Measurements from ENCODE around the gene ADPRHL1. TPM values are rescaled to one million over a fixed set of nuclear protein-coding genes. Genes with fewer than 3 reads are reported as not detected.
A peak's percentile ranks its signal among the peaks of the same experiment; 100 is the strongest.
"Not testable (repeated sequence)": the region's sequence is repeated elsewhere in the genome, so short reads cannot be mapped to it uniquely, and the experiment has no call there.

Gene ADPRHL1
- polyA plus RNA-seq, 1 donor from 2014 or later = 0.19 TPM

DNA sequence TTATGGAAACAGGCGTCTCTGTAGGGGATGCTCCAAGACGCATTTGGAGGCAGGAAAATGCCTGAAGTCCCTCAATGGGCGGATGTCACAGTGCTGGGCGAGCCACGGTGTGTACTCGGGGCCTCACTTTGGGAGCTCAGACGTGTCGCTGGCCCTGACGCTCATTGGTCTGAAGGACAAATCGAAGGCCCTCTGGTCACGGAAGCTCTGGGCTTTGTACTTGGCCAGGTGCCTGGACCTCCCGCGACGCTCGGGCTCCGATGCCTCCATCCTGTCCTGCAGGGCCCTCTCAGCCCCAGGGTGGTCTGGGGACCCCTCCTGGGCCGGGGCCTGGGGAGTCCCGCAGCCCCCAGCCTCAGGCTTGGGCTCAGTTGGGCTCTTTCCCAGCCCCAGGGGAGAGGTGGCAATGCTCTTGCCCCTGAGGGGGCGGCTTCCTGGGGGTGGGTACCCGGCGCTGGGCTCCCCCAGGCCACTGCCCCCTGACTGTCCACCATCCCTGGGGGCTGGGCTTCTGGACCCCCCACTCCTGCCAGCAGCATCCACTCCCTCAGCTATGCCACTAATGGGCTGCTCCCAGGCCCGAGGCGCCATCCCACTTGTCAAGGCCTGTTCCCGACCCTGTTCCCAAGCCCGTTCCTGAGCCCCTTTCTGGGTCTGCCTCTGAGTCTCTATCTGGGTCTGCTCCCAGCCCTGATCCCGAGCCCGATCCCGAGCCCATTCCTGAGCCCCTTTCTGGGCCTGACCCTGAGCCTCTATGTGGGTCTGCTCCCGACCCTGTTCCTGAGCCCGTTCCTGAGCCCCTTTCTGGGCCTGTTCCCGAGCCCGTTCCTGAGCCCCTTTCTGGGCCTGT lies 49.8 kb downstream of the ADPRHL1 start:
- no peaks in the 10 kb centered on the region for H3K36me3 Mint-ChIP-seq
- no peak overlapping the region for H3K4me3 Mint-ChIP-seq
- H3K27me3 Mint-ChIP-seq = peaks cover 7% of the 10 kb centered on the region
- peaks cover 0 to 3% (median 2%) of the 10 kb centered on the region in 3 donors for H3K4me1 Mint-ChIP-seq
- H3K27ac Mint-ChIP-seq = no peak overlapping the region
- H3K9me3 Mint-ChIP-seq = peaks cover 0 to 4% (median 0%) of the 10 kb centered on the region in 3 donors

DNA sequence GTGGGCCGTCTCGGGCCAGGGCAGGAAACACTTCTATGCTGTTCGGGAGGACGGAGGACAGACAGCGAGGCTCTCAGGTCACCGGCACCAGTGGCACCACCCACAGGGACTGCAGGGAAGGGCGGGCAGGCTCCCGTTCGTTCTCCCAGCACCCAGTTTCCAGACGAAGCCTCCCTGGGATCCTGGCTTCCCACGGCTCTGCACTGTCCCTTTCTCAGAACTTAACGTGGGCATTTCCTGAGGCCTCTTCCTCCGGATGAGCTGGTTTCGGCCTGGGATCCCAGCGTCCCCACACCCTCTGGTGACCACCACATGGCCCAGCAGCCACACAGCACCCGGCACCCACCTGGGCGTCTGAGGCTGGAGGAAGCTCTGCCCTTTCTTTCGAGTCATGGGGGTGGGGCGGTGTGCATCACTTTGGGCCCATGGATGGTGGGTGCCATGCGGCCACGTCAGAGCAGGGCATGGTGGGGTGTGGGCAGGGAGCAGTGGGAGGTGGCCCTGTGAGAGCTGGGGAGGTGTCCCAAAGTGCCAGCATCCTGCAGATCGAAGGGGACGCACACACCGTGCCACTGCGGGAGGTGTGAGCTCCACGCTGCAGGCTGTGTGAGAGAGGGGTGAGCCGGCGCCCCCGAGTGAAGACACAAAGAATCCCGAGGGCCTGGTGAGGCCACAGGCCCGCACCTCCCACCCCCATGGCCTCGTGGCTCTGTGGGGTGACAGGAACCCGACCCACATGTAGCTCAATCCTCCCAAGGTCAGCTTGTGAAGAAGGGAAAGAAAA lies 50.6 kb downstream of the ADPRHL1 start:
- peaks cover 7% of the 10 kb centered on the region for H3K27me3 Mint-ChIP-seq
- no peak overlapping the region for H3K4me3 Mint-ChIP-seq
- H3K9me3 Mint-ChIP-seq = no peaks in the 10 kb centered on the region
- no peaks in the 10 kb centered on the region for H3K36me3 Mint-ChIP-seq
- peaks cover 0 to 3% (median 2%) of the 10 kb centered on the region in 3 donors for H3K4me1 Mint-ChIP-seq
- H3K27ac Mint-ChIP-seq = no peak overlapping the region

DNA sequence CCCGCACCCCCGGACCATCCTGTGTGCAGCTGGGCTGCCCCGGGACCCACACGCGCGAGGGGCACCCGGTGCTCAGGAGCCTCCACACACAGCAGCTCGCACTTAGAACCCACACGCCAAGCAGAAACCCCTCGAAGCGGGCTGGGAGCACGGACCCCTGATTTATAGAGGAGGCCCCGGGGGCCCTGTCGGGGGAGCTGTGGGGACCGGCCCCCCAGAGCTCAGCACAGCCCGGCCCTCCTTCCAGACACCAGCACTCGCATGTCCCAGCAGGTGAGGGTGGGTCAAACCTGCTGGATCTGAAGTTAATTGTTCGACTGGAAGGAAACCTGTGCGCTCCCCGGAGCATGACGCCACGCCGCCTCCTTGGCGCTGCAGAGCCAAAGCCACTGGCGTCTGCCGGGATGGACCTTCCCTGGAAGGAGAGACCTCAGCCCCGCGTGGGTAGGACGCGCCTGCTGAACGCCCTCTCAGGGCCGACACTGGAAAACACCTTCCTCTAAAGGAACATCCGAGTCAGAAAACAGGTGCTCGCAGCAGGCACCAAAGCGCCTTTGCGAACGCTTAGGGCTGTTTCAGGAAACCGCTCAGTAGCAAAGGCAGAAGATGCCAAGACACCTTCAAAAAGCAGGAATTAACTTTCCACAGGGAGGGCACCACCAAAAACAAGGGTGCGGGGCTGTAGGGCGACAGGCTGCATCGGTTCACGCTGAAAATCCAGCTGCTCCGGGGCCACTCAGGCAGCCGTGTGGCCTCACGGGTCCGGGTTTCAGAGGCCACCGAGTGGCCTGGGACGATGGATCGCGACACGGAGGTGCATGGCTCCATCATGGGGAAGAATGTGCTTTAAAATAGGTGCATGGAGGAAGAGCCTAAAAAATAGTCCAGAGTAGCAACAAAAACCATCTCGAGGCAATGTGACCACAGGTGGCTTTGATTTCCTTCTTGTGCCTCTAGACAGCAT lies 51.6 kb downstream of the ADPRHL1 start:
- H3K36me3 Mint-ChIP-seq = no peaks in the 10 kb centered on the region
- no peaks in the 10 kb centered on the region for H3K4me1 Mint-ChIP-seq
- no peaks in the 10 kb centered on the region for H3K9me3 Mint-ChIP-seq
- H3K27ac Mint-ChIP-seq = no peak overlapping the region
- H3K27me3 Mint-ChIP-seq = peaks cover 7% of the 10 kb centered on the region
- H3K4me3 Mint-ChIP-seq = no peak overlapping the region

DNA sequence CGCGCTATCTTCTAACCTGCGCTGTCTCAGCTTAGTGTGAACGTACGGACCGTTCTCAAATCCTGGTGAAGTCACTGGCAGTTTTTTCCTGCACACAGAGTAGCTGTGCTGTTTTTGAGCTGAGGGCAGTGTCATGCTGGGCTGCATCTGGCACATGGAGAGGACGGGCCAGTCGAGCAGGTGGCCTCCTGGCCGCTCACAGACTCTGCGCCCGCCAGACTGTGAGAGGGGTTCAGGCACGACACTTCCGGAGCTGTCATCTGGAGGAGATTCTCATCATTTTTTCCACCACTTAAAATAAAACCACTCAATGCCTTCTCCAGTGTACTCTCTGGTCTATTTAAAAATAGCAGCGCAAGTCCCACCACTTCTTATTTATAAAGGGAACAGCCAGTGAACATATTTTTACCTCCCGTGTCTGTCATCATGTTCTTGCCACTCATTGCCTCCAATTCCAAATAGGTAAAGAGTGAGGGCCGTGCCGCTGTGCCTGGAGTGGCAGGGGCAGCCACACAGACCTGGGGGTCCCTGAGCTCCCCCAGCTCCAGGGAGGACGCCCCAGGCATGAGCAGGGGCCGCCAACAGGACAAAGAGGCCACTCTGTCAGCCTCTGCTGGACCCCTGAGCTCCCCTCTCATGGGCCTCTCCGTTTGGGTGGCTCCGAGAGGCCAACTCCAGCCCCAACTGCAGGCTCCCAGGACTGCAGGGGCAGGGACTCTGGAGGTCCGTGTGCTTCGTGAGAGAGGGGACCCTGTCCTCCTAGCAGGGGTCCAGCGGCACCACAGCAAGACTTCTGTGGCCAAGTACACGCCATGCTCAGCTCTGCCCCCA lies 52.5 kb downstream of the ADPRHL1 start:
- H3K27me3 Mint-ChIP-seq = peaks cover 7% of the 10 kb centered on the region
- H3K4me1 Mint-ChIP-seq = no peaks in the 10 kb centered on the region
- H3K9me3 Mint-ChIP-seq = no peaks in the 10 kb centered on the region
- H3K36me3 Mint-ChIP-seq = no peaks in the 10 kb centered on the region
- peak overlapping the region in 2 of 4 donors; percentile 57 to 61 for H3K4me3 Mint-ChIP-seq
- no peak overlapping the region for H3K27ac Mint-ChIP-seq

DNA sequence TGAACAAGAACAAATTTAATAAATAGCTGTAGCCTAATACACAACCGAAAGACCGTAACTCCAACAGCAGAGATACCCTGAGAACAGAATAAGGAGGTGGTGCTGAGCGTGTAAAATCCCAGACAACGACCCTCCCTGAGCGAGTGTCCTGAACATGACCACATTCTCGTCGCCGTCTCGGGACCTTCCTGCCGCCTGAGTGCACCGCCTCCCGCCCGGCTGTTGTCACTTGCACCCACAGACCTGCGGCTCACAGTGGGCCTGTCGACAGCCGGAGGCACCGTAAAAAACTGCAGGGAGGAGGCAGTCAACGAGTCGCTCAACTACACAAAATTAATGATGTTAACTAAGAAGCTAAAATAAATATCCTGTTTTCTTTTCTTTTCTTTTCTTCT lies 53.5 kb downstream of the ADPRHL1 start:
- H3K4me3 Mint-ChIP-seq = no peak overlapping the region
- H3K4me1 Mint-ChIP-seq = no peaks in the 10 kb centered on the region
- no peaks in the 10 kb centered on the region for H3K9me3 Mint-ChIP-seq
- no peak overlapping the region for H3K27ac Mint-ChIP-seq
- H3K36me3 Mint-ChIP-seq = no peaks in the 10 kb centered on the region
- H3K27me3 Mint-ChIP-seq = peaks cover 7% of the 10 kb centered on the region

DNA sequence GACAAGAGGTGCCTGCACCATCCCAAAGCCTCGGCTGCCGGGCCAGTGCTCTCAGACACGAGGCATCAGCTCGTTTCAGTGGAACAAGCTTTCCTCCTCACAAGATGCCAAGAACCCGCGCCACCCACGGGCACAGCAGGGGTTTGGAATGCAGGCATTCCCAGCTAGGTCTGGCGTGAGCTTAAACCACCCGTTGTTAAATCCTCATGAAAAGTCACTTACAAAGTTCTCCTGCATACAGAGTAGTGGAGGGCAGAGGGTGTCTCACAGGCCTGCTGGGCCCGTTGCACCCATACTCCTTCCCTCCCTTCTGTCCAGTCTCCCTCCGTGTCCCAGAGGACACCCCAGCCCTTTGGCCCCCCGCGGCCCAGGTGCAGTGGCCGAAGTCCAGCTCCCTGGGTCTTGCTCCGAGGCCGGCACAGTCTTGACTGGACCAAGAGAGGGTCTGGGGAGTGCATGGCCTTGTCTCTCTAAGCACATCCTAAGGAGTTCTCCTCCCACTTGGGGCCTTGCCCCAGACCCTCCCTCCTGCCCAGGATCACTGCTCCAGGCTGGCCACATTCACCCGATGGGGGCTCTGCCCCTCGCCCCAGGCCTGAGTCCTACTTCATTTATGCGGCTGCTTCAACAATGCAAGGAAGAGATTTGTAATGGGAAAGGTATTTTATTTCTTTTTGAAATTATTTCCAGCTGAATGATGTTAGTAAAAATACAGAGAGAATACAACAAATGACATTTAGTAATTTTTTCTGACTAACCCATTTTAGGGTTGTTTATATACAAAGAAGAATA lies 54.1 kb downstream of the ADPRHL1 start:
- H3K36me3 Mint-ChIP-seq = no peaks in the 10 kb centered on the region

DNA sequence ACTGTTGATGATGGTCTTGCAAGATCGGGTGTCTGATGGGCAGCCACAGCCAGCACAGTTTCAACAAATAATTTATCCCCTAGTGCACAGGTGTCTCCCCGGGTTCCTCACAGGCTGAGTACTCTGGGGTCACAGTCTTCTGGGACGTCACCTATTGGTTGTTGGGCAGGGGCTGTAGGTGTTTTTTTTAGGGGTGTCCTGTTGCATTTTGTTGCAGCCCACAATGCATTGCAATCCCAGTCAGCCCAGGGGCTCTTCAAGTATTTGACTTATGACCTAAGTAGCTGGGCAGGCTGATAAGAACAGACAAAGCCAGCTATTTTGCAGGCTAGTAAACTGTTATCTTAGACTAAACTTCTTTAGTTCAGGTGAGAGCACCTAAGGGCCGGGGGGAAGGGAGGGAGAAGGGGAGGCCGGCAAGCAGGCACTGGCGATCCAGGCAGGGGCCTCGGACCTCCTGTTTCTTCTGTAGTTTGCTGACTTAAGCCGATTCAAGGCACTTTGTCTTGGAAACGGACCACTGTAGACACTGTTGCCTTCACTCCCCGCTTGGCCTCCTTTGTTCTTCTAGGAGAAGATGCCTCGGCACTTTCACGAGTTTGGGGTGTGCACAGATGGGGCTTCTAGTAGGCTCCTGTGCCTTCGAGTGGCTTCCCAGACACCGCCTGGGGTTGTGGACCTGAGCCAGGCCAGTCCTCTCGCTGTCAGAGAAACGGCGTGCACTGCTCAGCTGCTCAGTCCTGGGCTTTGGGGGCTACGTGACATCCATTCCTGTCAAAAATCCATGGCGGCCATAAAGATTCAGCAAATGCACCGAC lies 55.5 kb downstream of the ADPRHL1 start:
- Mint-ChIP-seq H3K9me3 (no peaks in the 10 kb centered on the region), H3K27ac (no peak overlapping the region)

More for the DNA sequence above, 54.1 kb downstream of the ADPRHL1 start:
- Mint-ChIP-seq H3K4me3 (no peak overlapping the region), H3K27me3 (peaks cover 7% of the 10 kb centered on the region), H3K27ac (no peak overlapping the region), H3K9me3 (no peaks in the 10 kb centered on the region), H3K4me1 (peaks cover 0 to 3% (median 0%) of the 10 kb centered on the region in 3 donors)

GRCh38 chr13:113394339-113394640 lies 59.0 kb downstream of the ADPRHL1 start:
- no peaks in the 10 kb centered on the region for H3K9me3 Mint-ChIP-seq
- no peaks in the 10 kb centered on the region for H3K36me3 Mint-ChIP-seq
- H3K27me3 Mint-ChIP-seq = no peaks in the 10 kb centered on the region
- peak overlapping the region in 1 of 3 donors; percentile 31 for H3K27ac Mint-ChIP-seq
- peaks cover 0 to 6% (median 2%) of the 10 kb centered on the region in 3 donors for H3K4me1 Mint-ChIP-seq
- H3K4me3 Mint-ChIP-seq = peak overlapping the region; percentile 57 to 88 (median 70)

More for the DNA sequence above, 55.5 kb downstream of the ADPRHL1 start:
- peaks cover 5% of the 10 kb centered on the region for H3K27me3 Mint-ChIP-seq
- peaks cover 0 to 6% (median 2%) of the 10 kb centered on the region in 3 donors for H3K4me1 Mint-ChIP-seq
- no peak overlapping the region for H3K4me3 Mint-ChIP-seq
- no peaks in the 10 kb centered on the region for H3K36me3 Mint-ChIP-seq

DNA sequence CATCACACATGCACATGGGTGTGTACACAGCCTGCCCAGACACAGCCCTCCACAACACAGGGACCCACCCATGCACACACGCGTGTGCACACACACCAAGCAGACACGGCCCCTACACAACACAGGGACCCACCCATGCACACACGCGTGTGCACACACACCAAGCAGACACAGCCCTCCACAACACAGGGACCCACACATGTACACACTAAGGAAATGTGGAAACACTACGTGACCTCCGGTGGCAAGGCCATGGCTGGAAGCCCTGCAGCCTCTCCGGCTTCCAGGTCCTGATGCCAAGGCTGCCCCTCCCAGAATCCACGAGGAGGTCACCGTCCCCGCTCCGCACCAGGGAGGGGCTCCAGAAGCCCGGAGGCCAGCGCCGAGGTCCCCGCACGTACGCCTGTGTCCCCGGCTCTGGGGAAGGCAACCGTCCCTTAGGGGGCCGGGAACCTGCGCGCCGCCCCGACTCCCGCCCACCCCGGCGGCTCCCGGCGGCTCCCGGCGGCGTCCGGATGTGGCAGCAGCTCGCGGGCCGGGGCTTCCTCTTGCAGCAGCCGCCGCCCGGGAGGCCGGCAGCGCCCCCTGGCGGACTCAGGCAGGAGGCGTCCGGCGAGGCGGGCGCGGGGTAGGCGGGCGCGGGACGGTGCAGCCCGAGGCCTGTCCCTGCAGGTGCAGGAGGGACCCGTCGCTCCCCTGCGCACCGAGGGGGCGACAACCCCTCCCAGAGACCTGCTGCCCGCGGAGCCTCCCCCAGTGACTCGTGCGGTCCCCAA lies 59.5 kb downstream of the ADPRHL1 start:
- Mint-ChIP-seq H3K9me3 (no peaks in the 10 kb centered on the region), H3K36me3 (no peaks in the 10 kb centered on the region), H3K4me1 (peaks cover 0 to 6% (median 2%) of the 10 kb centered on the region in 3 donors), H3K27me3 (no peaks in the 10 kb centered on the region), H3K27ac (no peak overlapping the region), H3K4me3 (peak overlapping the region; percentile 57 to 94 (median 86))

DNA sequence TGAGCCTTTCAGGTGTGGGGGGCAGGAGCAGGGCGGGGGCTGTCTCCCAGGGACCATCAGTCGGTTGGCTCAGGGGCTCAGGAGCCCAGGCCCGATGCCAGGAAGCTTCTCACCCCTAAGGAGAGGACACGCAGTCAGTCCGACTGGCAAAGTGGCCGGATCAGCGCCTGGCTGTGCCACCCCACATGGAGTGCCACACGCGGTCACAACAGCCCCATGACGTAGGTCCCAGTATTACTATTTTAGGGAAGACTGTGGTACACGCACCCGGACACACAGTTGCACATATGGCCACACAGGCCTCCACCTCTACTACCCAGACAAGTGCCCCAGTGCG lies 60.1 kb downstream of the ADPRHL1 start:
- Mint-ChIP-seq H3K9me3 (no peaks in the 10 kb centered on the region), H3K36me3 (no peaks in the 10 kb centered on the region), H3K4me3 (peak overlapping the region; percentile 1 to 94 (median 86)), H3K27me3 (no peaks in the 10 kb centered on the region), H3K27ac (no peak overlapping the region), H3K4me1 (peaks cover 0 to 6% (median 2%) of the 10 kb centered on the region in 3 donors)

- Mint-ChIP-seq H3K27me3 (no peaks in the 10 kb centered on the region), H3K4me1 (peaks cover 0 to 6% (median 2%) of the 10 kb centered on the region in 3 donors), H3K9me3 (peaks cover 0 to 3% (median 3%) of the 10 kb centered on the region in 3 donors), H3K27ac (no peak overlapping the region), H3K36me3 (no peaks in the 10 kb centered on the region), H3K4me3 (peak overlapping the region; percentile 9 to 38 (median 14))
Observed at GRCh38 chr13:113390874-113391497, 62.3 kb downstream of the ADPRHL1 start.

DNA sequence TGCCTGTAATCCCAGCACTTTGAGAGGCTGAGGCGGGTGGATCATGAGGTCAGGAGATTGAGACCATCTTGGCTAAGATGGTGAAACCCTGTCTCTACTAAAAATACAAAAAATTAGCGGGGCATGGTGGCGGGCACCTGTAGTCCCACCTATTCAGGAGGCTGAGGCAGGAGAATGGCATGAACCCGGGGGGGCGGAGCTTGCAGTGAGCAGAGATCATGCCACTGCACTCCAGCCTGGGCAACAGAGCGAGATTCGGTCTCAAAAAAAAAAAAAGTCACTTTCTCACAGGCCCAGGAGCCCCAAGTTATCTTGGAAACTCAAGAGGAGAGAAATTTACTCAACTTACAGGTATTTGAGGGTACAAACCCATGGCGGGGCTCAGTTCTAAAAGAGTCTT lies 63.7 kb downstream of the ADPRHL1 start:
- H3K4me1 Mint-ChIP-seq, H3K36me3 Mint-ChIP-seq, H3K27ac Mint-ChIP-seq, H3K27me3 Mint-ChIP-seq, H3K4me3 Mint-ChIP-seq, H3K9me3 Mint-ChIP-seq: not testable (repeated sequence)

Data from IgD-negative memory B cell (primary cell).